Testis (tissue), 3 donors: ENCODE results near the gene ADRA1B. TPM values are rescaled to one million over a fixed set of nuclear protein-coding genes. Genes with fewer than 3 reads are reported as not detected.

Experiments used
- DNase-seq: peaks from one replicate; pipeline ENCODE4 v3.0.0-alpha.2; 2019
- H3K27ac ChIP-seq, 2 donors: fragments of 200-600 bp; sonication (generic); one replicate each; pipeline ENCODE4 v1.5.1; 2019
- H3K27me3 ChIP-seq: fragments of 200-600 bp; sonication (generic); one replicate; pipeline ENCODE4 v1.5.1; 2019
- H3K36me3 ChIP-seq: fragments of 200-600 bp; sonication (generic); one replicate; pipeline ENCODE4 v1.5.1; 2017; ENCODE audit warnings: low read depth; ENCODE audit errors: missing control alignments
- H3K4me1 ChIP-seq: fragments of 200-600 bp; sonication (generic); one replicate; pipeline ENCODE4 v1.5.1; 2019
- H3K4me3 ChIP-seq, 2 donors: fragments of 200-600 bp; sonication (generic); one replicate each; pipeline ENCODE4 v1.5.1; 2017 to 2019
- H3K9me3 ChIP-seq: fragments of 200-600 bp; sonication (generic); one replicate; pipeline ENCODE4 v1.5.1; 2017
- POLR2A ChIP-seq: fragments of 450-650 bp; IDR thresholded peaks from one replicate; pipeline ENCODE4 v1.6.1; 2017; ENCODE audit warnings: antibody characterized with exemption, mild to moderate bottlenecking, moderate library complexity
- WGBS, 2 donors: methylation state at CpG; one replicate each; pipeline ENCODE4 v1.1.5; 2018; 5-methylcytosine and 5-hydroxymethylcytosine counted together
- intact Hi-C: fragments of 100-400 bp; cut with DNase I; formaldehyde crosslinking; loops from one replicate; pipeline ENCODE4 v1.15.1; 2023; ENCODE audit warnings: low total_unique reads
- polyA plus RNA-seq: library from polyadenylated mRNA; stranded (reverse); fragments of 350-450 nt; fragmentation: Illumina TruSeq; extraction: RNeasy Lipid Tissue Mini Kit (QIAGEN cat#74804); gene quantifications from one replicate; pipeline ENCODE4 v1.2.3, GENCODE V29; 2014; ENCODE audit warnings: low read depth, low replicate concordance; ENCODE audit not compliant: insufficient read depth
- total RNA-seq, 2 donors: library from RNA; depleted of rRNA; stranded (reverse); fragments of >200 nt; gene quantifications; one replicate each; pipeline ENCODE4 v1.2.3, GENCODE V29; 2016
- TF ChIP-seq, protein P1 (sequence below), 3 experiments: fragments of 450-650 bp in 2 of 3; fragments of 200-600 bp in 1 of 3; sonication (generic) in 1 of 3; IDR thresholded peaks; one replicate each; pipeline ENCODE4 v1.5.1; 2016 to 2019; ENCODE audit warnings: antibody characterized with exemption in 3 of 3, mild to moderate bottlenecking in 2 of 3, moderate library complexity in 1 of 3

Gene ADRA1B
- total and polyA plus RNA-seq, 3 donors from 2014 or later, result 0.93 to 1.2 (median 1.1) TPM

DNA sequence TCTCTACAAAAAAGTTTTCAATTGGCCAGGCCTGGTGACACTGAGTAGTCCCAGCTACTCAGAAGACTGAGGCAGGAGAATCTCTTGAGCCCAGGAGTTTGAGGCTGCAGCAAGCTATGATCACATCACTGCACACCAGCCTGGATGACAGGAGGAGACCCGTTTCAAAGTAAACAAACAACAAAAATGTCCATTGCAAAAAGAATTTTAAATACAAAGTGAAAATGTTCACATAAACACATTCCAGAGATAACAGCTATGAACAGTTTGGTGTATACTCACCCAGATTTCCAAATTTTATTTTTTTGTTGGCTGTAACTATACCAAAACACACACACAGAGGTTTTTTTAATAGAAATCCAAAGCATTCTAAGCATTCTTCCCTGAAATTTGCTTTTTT lies 39.8 kb downstream of the ADRA1B start:
- Histone ChIP-seq H3K9me3 (no peaks in the 10 kb centered on the region), H3K36me3 (no peaks in the 10 kb centered on the region), H3K4me1 (no peaks in the 10 kb centered on the region), H3K27me3 (no peaks in the 10 kb centered on the region), H3K27ac (no peak overlapping the region), H3K4me3 (no peak overlapping the region)
- DNase-seq, result no peak
- intact Hi-C loops, result no loop called here
- TF ChIP-seq, protein P1, sequence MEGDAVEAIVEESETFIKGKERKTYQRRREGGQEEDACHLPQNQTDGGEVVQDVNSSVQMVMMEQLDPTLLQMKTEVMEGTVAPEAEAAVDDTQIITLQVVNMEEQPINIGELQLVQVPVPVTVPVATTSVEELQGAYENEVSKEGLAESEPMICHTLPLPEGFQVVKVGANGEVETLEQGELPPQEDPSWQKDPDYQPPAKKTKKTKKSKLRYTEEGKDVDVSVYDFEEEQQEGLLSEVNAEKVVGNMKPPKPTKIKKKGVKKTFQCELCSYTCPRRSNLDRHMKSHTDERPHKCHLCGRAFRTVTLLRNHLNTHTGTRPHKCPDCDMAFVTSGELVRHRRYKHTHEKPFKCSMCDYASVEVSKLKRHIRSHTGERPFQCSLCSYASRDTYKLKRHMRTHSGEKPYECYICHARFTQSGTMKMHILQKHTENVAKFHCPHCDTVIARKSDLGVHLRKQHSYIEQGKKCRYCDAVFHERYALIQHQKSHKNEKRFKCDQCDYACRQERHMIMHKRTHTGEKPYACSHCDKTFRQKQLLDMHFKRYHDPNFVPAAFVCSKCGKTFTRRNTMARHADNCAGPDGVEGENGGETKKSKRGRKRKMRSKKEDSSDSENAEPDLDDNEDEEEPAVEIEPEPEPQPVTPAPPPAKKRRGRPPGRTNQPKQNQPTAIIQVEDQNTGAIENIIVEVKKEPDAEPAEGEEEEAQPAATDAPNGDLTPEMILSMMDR (IDR thresholded peaks at IDR 0.05), result no peak
- no peak for TF ChIP-seq POLR2A
- 43 to 55% methylated on average over 1 of the region's 1 CpG for WGBS, 2 donors

DNA sequence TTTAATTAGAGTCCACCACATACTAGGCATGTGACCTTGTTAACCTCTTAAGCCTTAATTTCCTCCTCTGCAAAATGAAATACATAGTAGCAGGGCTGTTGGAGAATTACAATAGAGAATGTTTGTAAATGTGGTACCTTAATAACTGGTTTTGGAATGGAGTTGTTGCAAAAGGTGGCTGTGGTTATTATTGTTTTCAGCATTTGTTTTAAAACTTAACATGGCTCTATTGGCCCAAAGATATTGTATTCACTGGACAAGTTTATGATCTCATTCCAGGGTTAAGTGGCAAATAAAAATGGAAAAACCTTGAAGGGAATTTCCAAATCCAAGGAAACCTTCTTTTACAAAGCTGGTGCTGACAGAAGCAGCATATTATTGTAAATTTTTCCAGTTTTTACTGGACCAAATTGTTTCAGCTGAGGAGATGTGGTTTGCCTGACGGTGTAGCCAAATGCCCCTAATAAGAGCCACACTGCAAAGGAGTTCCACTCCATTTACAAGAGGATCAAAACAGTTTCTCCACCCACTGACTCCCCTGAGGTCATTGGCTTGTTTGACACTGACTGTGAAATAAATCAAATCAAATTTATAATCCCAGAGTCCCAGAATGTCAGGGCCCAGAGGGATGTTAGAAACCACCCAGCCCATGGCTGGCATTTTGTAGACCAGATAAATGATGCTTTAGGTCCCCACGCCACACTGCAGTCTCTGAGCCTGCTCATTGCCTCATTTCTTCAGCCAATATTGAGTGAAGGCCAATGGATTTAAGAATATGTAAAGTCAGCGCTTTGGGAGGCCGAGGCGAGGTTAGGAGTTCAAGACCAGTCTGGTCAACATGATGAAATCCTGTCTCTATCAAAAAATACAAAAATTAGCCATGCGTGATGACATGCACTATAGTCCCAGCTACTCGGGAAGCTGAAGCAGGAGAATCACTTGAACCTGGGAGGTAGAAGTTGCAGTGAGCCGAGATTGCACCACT lies 45.2 kb downstream of the ADRA1B start:
- H3K9me3 ChIP-seq, result no peaks in the 10 kb centered on the region
- H3K4me1 ChIP-seq, result no peaks in the 10 kb centered on the region
- H3K27ac ChIP-seq, result no peak overlapping the region
- 92 to 96% methylated on average over 8 of the region's 8 CpGs for WGBS, 2 donors
- no peaks in the 10 kb centered on the region for H3K36me3 ChIP-seq
- intact Hi-C loops, result no loop called here
- H3K27me3 ChIP-seq, result no peaks in the 10 kb centered on the region
- DNase-seq, result no peak
- H3K4me3 ChIP-seq, result no peak overlapping the region
- TF ChIP-seq POLR2A, result no peak
- TF ChIP-seq, protein P1 (IDR thresholded peaks at IDR 0.05), result no peak

DNA sequence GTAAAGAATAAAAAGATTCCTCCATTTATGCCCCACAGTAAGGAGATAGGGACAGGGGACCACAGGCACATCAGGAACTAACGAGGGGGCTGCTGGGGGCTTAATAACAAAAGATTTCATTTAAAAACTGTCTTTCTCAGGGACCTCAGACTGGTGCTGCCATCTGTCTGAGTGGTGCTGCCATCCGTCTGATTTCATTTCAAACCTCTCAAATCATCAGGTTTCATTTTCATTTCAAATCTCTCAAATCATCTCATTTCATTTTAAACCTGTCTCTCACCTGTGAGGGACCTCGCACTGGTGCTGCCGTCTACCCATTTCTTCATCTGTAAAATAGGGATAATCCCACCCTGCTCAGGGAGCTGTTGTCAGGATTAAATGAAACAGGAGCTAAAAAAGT lies 45.9 kb downstream of the ADRA1B start:
- Histone ChIP-seq H3K4me3 (no peak overlapping the region), H3K27me3 (no peaks in the 10 kb centered on the region), H3K9me3 (no peaks in the 10 kb centered on the region), H3K27ac (no peak overlapping the region), H3K4me1 (no peaks in the 10 kb centered on the region), H3K36me3 (no peaks in the 10 kb centered on the region)
- no peak for DNase-seq
- WGBS, 2 donors, result 93 to 97% methylated on average over 4 of the region's 4 CpGs
- intact Hi-C loops, result no loop called here
- TF ChIP-seq POLR2A, result no peak
- TF ChIP-seq, protein P1 (IDR thresholded peaks at IDR 0.05), result no peak

DNA sequence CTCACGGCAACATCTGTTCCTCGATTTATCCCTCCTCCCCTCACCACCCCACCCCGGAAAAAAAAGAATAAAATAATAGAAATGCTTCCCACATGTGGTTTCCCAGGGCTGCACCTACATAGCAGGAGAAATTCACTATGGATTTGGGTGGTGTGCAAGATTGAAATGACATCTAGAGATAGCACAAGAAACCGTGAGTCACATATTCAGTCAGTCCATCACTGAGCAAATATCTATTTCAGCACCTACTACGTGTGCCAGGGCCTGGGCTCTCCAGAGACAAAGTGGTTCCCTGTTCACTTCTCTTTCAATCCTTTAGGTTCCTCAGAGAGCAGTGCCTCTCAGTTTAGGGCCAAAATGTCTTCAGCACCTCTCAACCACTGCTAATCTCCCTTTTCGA lies 47.7 kb downstream of the ADRA1B start:
- intact Hi-C loops, result no loop called here
- TF ChIP-seq POLR2A, result no peak
- TF ChIP-seq, protein P1 (IDR thresholded peaks at IDR 0.05), result no peak
- DNase-seq, result no peak
- no peaks in the 10 kb centered on the region for H3K36me3 ChIP-seq
- H3K4me3 ChIP-seq, result no peak overlapping the region
- 89 to 90% methylated on average over 6 of the region's 6 CpGs for WGBS, 2 donors
- no peak overlapping the region for H3K27ac ChIP-seq
- H3K4me1 ChIP-seq, result no peaks in the 10 kb centered on the region
- H3K27me3 ChIP-seq, result no peaks in the 10 kb centered on the region
- H3K9me3 ChIP-seq, result no peaks in the 10 kb centered on the region
